Ovary (tissue), 9 donors: Measurements from ENCODE around the gene RYR2. TPM values are rescaled to one million over a fixed set of nuclear protein-coding genes. Genes with fewer than 3 reads are reported as not detected.
"Not testable (repeated sequence)": the region's sequence is repeated elsewhere in the genome, so short reads cannot be mapped to it uniquely, and the experiment has no call there.

Experiments
- DNase-seq, 5 donors: peaks; one replicate each; pipeline ENCODE4 v3.0.0-alpha.2; 2019 to 2020
- H3K27ac ChIP-seq, 2 donors: fragments of 200-600 bp; one replicate each; pipeline versions ENCODE4 v1.5.1 to v1.8.0; 2019 to 2022
- H3K27me3 ChIP-seq: fragments of 200-600 bp; one replicate; pipeline ENCODE4 v1.8.0; 2022
- H3K36me3 ChIP-seq: fragments of 200-600 bp; sonication (generic); one replicate; pipeline ENCODE4 v1.5.1; 2019
- H3K4me1 ChIP-seq: one replicate; pipeline ENCODE4 v1.8.1; 2013; ENCODE audit warnings: mild to moderate bottlenecking, moderate library complexity; ENCODE audit not compliant: insufficient read depth
- H3K4me3 ChIP-seq: fragments of 200-600 bp; sonication (generic); one replicate; pipeline ENCODE4 v1.5.1; 2017
- H3K9me3 ChIP-seq, 2 donors: fragments of 200-600 bp in 1 of 2; sonication (generic) in 1 of 2; one replicate each; pipeline versions ENCODE4 v1.5.1 to v1.8.1; 2013 to 2019; ENCODE audit warnings: mild to moderate bottlenecking in 1 of 2, moderate library complexity in 1 of 2
- CTCF ChIP-seq, 3 donors: fragments of 450-650 bp in 2 of 3; fragments of 200-600 bp in 1 of 3; IDR thresholded peaks; one replicate each; pipeline versions ENCODE4 v1.5.1 to v1.8.0; 2016 to 2022; ENCODE audit warnings: antibody characterized with exemption in 3 of 3, mild to moderate bottlenecking in 1 of 3
- EP300 ChIP-seq: sonication (generic); formaldehyde crosslinking; IDR thresholded peaks from one replicate; pipeline ENCODE4 v1.6.1; 2017; ENCODE audit warnings: antibody characterized with exemption
- POLR2A ChIP-seq: fragments of 450-650 bp; IDR thresholded peaks from one replicate; pipeline ENCODE4 v1.6.1; 2017; ENCODE audit warnings: antibody characterized with exemption, mild to moderate bottlenecking, moderate library complexity
- WGBS, 3 donors: extraction: QIAGEN DNeasy Blood & Tissue Kit in 1 of 3; methylation state at CpG; one replicate each; pipeline versions ENCODE4 v1.1.5 to v1.1.7; 2013 to 2017; 5-methylcytosine and 5-hydroxymethylcytosine counted together
- intact Hi-C, 4 donors: fragments of 100-400 bp; cut with DNase I; formaldehyde crosslinking; loops; one replicate each; pipeline versions ENCODE4 v1.11.0 to v1.15.1; 2022 to 2023
- polyA plus RNA-seq, 2 donors: library from polyadenylated mRNA; stranded (reverse); fragments of 200-250 nt in 1 of 2; fragments of 350-450 nt in 1 of 2; fragmentation: Illumina TruSeq in 1 of 2; extraction: RNeasy Lipid Tissue Mini Kit (QIAGEN cat#74804) in 1 of 2; gene quantifications; one replicate each; pipeline ENCODE4 v1.2.3, GENCODE V29; 2013 to 2014
- total RNA-seq, 7 donors: library from RNA; depleted of rRNA in 2 of 7; stranded (reverse); fragments of >200 nt in 2 of 7; fragmentation: NEBNext Ultra II Directional in 3 of 7; extraction: Animal tissue kit (Norgen Biotek cat#: 25700) in 3 of 7; gene quantifications; one replicate each; pipeline versions ENCODE4 v1.1.0 to v1.2.4, GENCODE V29; 2016 to 2023
- donor health status: DM: no; HTN: no; CAD: no; lungs with moderate emphysema.
- donor health status: DM: no; HTN: no; CAD: no.
- donor health status: Bipolar disorder and iron deficiency.
- donor health status: DM: yes; HTN: yes; CAD: no.
- donor health status: DM: no; HTN: no; CAD: no.
- donor health status: DM: yes; HTN: yes; CAD: no.

Gene RYR2
- total and polyA plus RNA-seq, 9 donors: 3.0 to 13.8 (median 5.4) TPM

- peak in 4 of 5 donors; percentile 14 to 83 (median 54) for DNase-seq
- H3K4me1 ChIP-seq: no peaks in the 10 kb centered on the region
- H3K9me3 ChIP-seq: no peaks in the 10 kb centered on the region
- intact Hi-C loops: no loop called here
- no peak overlapping the region for H3K4me3 ChIP-seq
- no peak overlapping the region for H3K27ac ChIP-seq
- no peak for TF ChIP-seq CTCF (IDR thresholded peaks at IDR 0.05)
- no peak for TF ChIP-seq POLR2A
- TF ChIP-seq EP300: no peak
- H3K27me3 ChIP-seq: no peaks in the 10 kb centered on the region
- no peaks in the 10 kb centered on the region for H3K36me3 ChIP-seq
Observed at GRCh38 chr1:237258871-237259270, 216.9 kb downstream of the RYR2 start.

GRCh38 chr1:237261198-237261597 is 219.2 kb downstream of the RYR2 start:
- H3K27me3 ChIP-seq: no peaks in the 10 kb centered on the region
- 76 to 93% (median 87%) methylated on average over 4 of the region's 4 CpGs for WGBS, 3 donors
- DNase-seq: no peak
- H3K36me3 ChIP-seq: no peaks in the 10 kb centered on the region
- no peak for TF ChIP-seq CTCF (IDR thresholded peaks at IDR 0.05)
- TF ChIP-seq POLR2A: no peak
- no peak for TF ChIP-seq EP300
- H3K4me1 ChIP-seq: no peaks in the 10 kb centered on the region
- H3K4me3 ChIP-seq: no peak overlapping the region
- no peaks in the 10 kb centered on the region for H3K9me3 ChIP-seq
- intact Hi-C loops: no loop called here
- no peak overlapping the region for H3K27ac ChIP-seq

- no peaks in the 10 kb centered on the region for H3K36me3 ChIP-seq
- no peak overlapping the region for H3K27ac ChIP-seq
- no peak overlapping the region for H3K4me3 ChIP-seq
- intact Hi-C loops: no loop called here
- TF ChIP-seq POLR2A (no peak), CTCF (IDR thresholded peaks at IDR 0.05) (no peak)
- DNase-seq: no peak
- H3K9me3 ChIP-seq: no peaks in the 10 kb centered on the region
- WGBS, 3 donors: 69 to 75% (median 72%) methylated on average over 2 of the region's 2 CpGs
- no peaks in the 10 kb centered on the region for H3K4me1 ChIP-seq
- no peaks in the 10 kb centered on the region for H3K27me3 ChIP-seq
Observed at GRCh38 chr1:237267743-237268142, 225.8 kb downstream of the RYR2 start.

- H3K36me3 ChIP-seq: no peaks in the 10 kb centered on the region
- intact Hi-C loops: no loop called here
- no peaks in the 10 kb centered on the region for H3K9me3 ChIP-seq
- DNase-seq: no peak
- no peaks in the 10 kb centered on the region for H3K27me3 ChIP-seq
- TF ChIP-seq POLR2A: no peak
- TF ChIP-seq CTCF (IDR thresholded peaks at IDR 0.05): no peak
- no peak for TF ChIP-seq EP300
- H3K4me1 ChIP-seq: no peaks in the 10 kb centered on the region
- no peak overlapping the region for H3K4me3 ChIP-seq
- WGBS, 3 donors: 41 to 45% (median 43%) methylated on average over 4 of the region's 4 CpGs
- H3K27ac ChIP-seq: no peak overlapping the region
Observed at GRCh38 chr1:237269938-237270337, 228.0 kb downstream of the RYR2 start.

GRCh38 chr1:237270353-237270752 is 228.4 kb downstream of the RYR2 start:
- no peak for DNase-seq

GRCh38 chr1:237277994-237278393 is 236.0 kb downstream of the RYR2 start:
- H3K4me1 ChIP-seq, H3K4me3 ChIP-seq, H3K27me3 ChIP-seq, H3K27ac ChIP-seq, DNase-seq, H3K36me3 ChIP-seq, intact Hi-C loops, H3K9me3 ChIP-seq: not testable (repeated sequence)
- 65 to 92% (median 74%) methylated on average over 3 of the region's 3 CpGs for WGBS, 3 donors

More at GRCh38 chr1:237270353-237270752, 228.4 kb downstream of the RYR2 start:
- intact Hi-C loops: no loop called here
- Histone ChIP-seq H3K36me3 (no peaks in the 10 kb centered on the region), H3K4me3 (no peak overlapping the region), H3K9me3 (no peaks in the 10 kb centered on the region), H3K27me3 (no peaks in the 10 kb centered on the region), H3K4me1 (no peaks in the 10 kb centered on the region), H3K27ac (no peak overlapping the region)
- WGBS, 3 donors: 9 to 13% (median 12%) methylated on average over 3 of the region's 3 CpGs
- no peak for TF ChIP-seq EP300
- no peak for TF ChIP-seq CTCF (IDR thresholded peaks at IDR 0.05)
- TF ChIP-seq POLR2A: no peak
